Bronchial epithelial cell (primary cell): ENCODE measurements around the gene SELENOW. TPM values are rescaled to one million over a fixed set of nuclear protein-coding genes. Genes with fewer than 3 reads are reported as not detected.

Experiments
- DNase-seq: peaks from one replicate; pipeline ENCODE4 v3.0.0-alpha.2; 2010; ENCODE audit warnings: low read depth
- FAIRE-seq: peaks from 2 replicates; lab custom pipeline; 2011; peaks lifted over from hg19 to GRCh38; lab: Jason Lieb, UNC
- H3K27me3 ChIP-seq: 2 replicates; pipeline ENCODE4 v1.5.1; 2011; ENCODE audit warnings: low read length; ENCODE audit not compliant: control insufficient read depth, insufficient read depth
- H3K36me3 ChIP-seq: 2 replicates; pipeline ENCODE4 v1.5.1; 2011; ENCODE audit warnings: low read length; ENCODE audit not compliant: control insufficient read depth, insufficient read depth
- H3K4me3 ChIP-seq: 2 replicates; pipeline ENCODE4 v1.5.1; 2011; ENCODE audit warnings: mild to moderate bottlenecking, low read depth, low read length, control low read depth
- total RNA-seq: library from RNA; depleted of rRNA; stranded (reverse); fragments of >200 nt; gene quantifications from 2 replicates; pipeline ENCODE4 v1.2.1, GENCODE V29; 2014
- TF ChIP-seq, protein P1 (sequence below): IDR thresholded peaks from 2 replicates; pipeline ENCODE4 v1.5.1; 2011; ENCODE audit warnings: mild to moderate bottlenecking, moderate library complexity, low read length, control low read depth, inconsistent platforms; ENCODE audit not compliant: insufficient read depth, severe bottlenecking

SELENOW gene
- total RNA-seq, 1 donor from 2014 or later, result 149 TPM

DNA sequence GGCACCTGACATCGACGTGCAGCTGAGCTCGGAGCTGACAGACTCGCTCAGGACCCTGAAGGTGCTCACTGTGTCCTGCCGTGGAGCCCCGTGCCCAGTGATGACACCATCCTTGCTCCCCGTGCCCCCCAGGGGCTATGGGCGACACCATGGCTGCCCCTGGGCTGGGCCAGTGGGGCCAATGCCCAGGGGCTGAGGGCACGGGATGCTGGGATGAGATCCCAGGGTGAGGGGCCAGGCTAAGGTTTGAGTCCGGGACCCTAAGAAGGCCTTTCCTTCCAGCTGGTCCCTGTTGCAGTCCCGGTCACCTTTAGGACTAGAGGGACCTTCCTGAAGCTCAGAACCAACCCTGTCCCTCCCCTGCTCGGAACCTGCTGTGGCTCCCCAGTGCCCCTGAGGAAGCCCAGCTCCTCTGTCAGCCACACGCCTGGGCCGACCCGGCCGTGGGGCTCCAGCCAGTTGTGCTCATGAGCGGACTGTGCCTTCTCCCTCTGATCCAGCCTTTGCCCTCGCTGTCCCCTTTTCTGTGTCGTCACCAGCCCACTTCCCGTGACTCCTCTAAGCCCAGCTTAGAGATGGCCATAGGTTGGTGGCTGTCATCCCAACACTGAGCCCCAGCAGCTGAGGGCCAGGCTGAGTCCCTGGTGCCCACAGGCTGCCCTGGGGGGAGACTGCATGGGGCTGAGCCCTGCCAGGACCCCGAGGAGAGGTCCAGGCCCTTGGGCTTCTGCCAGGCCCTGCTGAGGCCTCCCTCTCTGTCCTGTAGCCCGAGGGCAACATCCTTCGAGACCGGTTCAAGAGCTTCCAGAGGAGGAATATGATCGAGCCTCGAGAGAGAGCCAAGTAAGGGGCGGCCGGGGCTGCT, 22.5 kb upstream of the SELENOW start:
- H3K36me3 ChIP-seq, result peaks cover 42% of the 10 kb centered on the region
- H3K4me3 ChIP-seq, result no peak overlapping the region
- no peak for DNase-seq
- TF ChIP-seq, protein P1, sequence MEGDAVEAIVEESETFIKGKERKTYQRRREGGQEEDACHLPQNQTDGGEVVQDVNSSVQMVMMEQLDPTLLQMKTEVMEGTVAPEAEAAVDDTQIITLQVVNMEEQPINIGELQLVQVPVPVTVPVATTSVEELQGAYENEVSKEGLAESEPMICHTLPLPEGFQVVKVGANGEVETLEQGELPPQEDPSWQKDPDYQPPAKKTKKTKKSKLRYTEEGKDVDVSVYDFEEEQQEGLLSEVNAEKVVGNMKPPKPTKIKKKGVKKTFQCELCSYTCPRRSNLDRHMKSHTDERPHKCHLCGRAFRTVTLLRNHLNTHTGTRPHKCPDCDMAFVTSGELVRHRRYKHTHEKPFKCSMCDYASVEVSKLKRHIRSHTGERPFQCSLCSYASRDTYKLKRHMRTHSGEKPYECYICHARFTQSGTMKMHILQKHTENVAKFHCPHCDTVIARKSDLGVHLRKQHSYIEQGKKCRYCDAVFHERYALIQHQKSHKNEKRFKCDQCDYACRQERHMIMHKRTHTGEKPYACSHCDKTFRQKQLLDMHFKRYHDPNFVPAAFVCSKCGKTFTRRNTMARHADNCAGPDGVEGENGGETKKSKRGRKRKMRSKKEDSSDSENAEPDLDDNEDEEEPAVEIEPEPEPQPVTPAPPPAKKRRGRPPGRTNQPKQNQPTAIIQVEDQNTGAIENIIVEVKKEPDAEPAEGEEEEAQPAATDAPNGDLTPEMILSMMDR, result no peak
- H3K27me3 ChIP-seq, result no peaks in the 10 kb centered on the region
- no peak for FAIRE-seq

DNA sequence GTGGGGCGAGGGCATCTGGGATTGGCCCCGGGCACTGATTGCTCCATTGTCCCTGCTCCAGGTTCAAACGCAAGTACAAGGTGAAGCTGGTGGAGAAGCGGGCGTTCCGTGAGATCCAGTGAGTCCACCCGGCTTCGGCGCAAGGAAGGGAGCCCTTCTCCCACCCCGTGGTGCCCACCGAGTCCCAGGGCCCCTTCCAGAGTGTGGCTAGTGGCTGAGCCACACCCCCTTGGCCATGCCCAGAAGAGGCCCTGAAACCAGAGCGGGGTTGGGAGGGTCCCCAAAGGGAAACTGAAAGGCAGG, 21.9 kb upstream of the SELENOW start:
- Histone ChIP-seq H3K27me3 (no peaks in the 10 kb centered on the region), H3K36me3 (peaks cover 37% of the 10 kb centered on the region), H3K4me3 (no peak overlapping the region)
- TF ChIP-seq, protein P1, result no peak
- no peak for FAIRE-seq
- DNase-seq, result no peak

DNA sequence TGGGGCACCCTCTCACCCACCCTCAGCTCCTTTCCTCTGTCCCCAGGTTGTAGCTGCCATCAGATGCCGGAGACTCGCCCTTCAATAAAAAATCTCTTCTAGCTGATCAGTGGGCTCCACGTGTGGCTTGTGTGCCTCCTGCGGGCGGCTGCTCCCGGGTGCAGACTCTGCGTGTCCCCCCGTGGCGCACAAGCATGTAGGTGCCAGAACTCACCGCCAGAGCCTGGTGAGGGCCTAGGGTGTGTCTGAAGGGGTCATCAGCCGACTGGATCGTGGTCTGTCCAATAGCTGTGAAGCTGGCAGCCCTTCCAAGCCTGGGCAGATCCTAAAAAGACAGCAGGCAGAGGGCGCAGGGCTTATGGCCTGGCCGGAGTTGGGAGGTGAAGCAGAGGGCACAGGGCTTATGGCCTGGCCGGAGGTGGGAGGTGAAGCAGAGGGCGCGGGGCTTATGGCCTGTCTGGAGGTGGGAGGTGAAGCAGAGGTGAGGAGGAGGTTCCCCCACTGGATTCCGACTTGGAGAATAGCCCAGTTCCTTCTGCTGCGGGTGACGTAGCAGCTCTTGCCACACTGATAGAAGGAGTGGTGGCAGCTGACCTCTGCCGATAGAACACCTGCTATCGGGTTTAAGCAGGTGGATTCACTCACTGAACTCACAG, 21.4 kb upstream of the SELENOW start:
- Histone ChIP-seq H3K36me3 (peaks cover 35% of the 10 kb centered on the region), H3K4me3 (no peak overlapping the region), H3K27me3 (no peaks in the 10 kb centered on the region)
- DNase-seq (no peak), FAIRE-seq (no peak)
- TF ChIP-seq, protein P1, result no peak

DNA sequence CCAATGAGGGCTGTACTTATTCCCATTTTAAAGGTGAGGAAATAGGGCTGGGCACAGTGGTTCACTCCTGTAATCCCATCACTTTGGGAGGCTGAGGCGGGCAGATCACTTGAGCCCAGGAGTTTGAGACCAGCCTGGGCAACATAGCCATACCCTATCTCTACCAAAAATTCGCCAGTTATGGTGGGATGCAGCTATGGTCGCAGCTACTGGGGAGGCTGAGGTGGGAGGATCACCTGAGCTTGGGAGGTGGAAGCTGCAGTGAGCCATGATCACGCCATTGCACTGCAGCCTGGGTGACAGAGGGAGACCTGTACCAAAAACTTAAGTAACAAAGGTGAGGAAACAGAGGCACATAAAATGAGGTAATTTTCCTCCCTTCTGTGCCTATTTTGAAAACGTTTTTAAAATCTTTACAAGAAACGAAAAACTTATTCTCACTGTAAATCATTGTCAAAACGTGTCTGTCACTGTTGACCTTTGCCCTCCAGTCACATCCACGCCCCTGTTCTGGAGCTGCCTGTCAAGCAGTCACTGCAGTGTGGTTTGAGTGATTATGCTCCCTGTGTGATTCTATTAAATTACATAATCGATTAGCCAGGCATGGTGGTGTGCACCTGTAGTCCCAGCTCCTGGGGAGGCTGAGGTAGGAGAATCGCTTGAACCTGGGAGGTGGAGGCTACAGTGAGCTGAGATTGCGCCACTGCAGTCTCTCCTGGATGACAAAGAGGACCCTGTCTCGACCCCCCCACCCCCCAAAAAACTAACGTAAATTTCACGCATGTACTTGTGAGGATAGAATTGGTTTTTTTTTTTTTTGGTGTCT, 20.7 kb upstream of the SELENOW start:
- peaks cover 34% of the 10 kb centered on the region for H3K36me3 ChIP-seq
- no peaks in the 10 kb centered on the region for H3K27me3 ChIP-seq
- FAIRE-seq, result no peak
- no peak for DNase-seq
- no peak overlapping the region for H3K4me3 ChIP-seq
- TF ChIP-seq, protein P1, result no peak

DNA sequence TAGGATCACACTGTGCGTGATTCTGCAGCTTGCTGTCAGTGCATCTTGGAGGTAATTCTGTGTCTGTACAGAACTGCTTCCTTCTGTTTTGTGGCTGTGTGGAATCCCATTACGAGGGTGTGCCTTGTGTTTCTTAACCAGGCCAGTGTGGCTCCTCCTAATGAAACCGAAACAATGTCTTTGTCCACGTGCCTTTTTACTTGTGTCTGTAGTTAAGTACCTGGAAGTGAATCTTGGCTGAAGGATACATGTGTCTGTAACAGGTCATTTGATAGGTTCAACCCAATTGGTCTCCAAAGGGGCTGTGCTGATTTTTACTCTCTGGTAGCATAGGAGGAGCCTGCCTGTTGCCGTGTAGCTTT, 20.1 kb upstream of the SELENOW start:
- no peak for FAIRE-seq
- Histone ChIP-seq H3K36me3 (peaks cover 32% of the 10 kb centered on the region), H3K27me3 (no peaks in the 10 kb centered on the region), H3K4me3 (no peak overlapping the region)
- no peak for DNase-seq
- TF ChIP-seq, protein P1, result no peak
